NB4 (cell line): ENCODE measurements around the gene ZNF79.

Source experiments
- MYC ChIP-seq: IDR thresholded peaks from 2 replicates; pipeline ENCODE4 v1.6.1; 2011; ENCODE audit warnings: low read depth, low read length
- POLR2A ChIP-seq: IDR thresholded peaks from 2 replicates; pipeline ENCODE4 v1.6.1; 2011; ENCODE audit warnings: mild to moderate bottlenecking; ENCODE audit not compliant: insufficient read length; ENCODE audit errors: extremely low read depth
- TF ChIP-seq, protein P1 (sequence below): IDR thresholded peaks from one replicate; pipeline ENCODE4 v1.5.1; 2012; ENCODE audit warnings: low read depth, low read length

DNA sequence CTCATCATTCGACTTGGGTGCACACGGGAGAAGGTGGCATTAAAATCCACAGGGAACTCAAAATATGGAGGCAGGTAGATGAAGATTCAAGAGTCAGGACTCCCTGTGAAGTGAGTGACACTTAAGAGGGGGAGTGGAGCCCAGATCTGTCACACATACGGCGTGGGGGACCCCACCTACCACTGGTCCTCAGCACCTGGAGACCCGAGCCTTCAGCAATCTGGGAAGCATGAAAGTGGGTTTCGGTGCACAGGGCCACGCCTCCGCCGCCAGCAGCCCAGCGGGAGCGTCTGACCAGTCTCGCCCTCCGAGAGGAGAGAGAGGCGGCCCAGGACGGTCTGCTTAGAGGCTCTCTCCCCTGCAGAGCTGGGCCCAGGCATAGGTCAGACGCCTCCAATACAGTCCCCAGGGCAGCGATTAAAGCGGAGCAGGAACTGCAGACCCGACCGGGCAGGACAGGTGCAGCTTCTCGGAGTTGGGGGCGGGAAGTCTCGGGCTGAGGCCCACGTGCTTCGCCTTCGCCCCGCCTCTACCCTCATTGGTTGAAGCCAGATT is 27.9 kb upstream of the ZNF79 start:
- TF ChIP-seq MYC (no peak), POLR2A (no peak)
- TF ChIP-seq, protein P1, sequence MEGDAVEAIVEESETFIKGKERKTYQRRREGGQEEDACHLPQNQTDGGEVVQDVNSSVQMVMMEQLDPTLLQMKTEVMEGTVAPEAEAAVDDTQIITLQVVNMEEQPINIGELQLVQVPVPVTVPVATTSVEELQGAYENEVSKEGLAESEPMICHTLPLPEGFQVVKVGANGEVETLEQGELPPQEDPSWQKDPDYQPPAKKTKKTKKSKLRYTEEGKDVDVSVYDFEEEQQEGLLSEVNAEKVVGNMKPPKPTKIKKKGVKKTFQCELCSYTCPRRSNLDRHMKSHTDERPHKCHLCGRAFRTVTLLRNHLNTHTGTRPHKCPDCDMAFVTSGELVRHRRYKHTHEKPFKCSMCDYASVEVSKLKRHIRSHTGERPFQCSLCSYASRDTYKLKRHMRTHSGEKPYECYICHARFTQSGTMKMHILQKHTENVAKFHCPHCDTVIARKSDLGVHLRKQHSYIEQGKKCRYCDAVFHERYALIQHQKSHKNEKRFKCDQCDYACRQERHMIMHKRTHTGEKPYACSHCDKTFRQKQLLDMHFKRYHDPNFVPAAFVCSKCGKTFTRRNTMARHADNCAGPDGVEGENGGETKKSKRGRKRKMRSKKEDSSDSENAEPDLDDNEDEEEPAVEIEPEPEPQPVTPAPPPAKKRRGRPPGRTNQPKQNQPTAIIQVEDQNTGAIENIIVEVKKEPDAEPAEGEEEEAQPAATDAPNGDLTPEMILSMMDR: no peak
